Rectal smooth muscle tissue (tissue), 1 donor: Measurements from ENCODE around the gene TGFB1I1.
"Not testable (repeated sequence)": the region's sequence is repeated elsewhere in the genome, so short reads cannot be mapped to it uniquely, and the experiment has no call there.

ENCODE experiments used
- H3K27ac ChIP-seq: one replicate; pipeline ENCODE4 v1.7.0; 2013; ENCODE audit warnings: low read depth, low read length, inconsistent platforms
- H3K27me3 ChIP-seq: one replicate; pipeline ENCODE4 v1.7.0; 2013; ENCODE audit warnings: low read length; ENCODE audit not compliant: control insufficient read depth, insufficient read depth
- H3K36me3 ChIP-seq: one replicate; pipeline ENCODE4 v1.7.0; 2013; ENCODE audit warnings: low read length; ENCODE audit not compliant: control insufficient read depth, insufficient read depth
- H3K4me1 ChIP-seq: one replicate; pipeline ENCODE4 v1.7.0; 2013; ENCODE audit warnings: low read length; ENCODE audit not compliant: control insufficient read depth, insufficient read depth
- H3K4me3 ChIP-seq: one replicate; pipeline ENCODE4 v1.7.0; 2013; ENCODE audit warnings: low read length
- H3K9ac ChIP-seq: one replicate; pipeline ENCODE4 v1.7.0; 2013; ENCODE audit warnings: low read length

Gene TGFB1I1

DNA sequence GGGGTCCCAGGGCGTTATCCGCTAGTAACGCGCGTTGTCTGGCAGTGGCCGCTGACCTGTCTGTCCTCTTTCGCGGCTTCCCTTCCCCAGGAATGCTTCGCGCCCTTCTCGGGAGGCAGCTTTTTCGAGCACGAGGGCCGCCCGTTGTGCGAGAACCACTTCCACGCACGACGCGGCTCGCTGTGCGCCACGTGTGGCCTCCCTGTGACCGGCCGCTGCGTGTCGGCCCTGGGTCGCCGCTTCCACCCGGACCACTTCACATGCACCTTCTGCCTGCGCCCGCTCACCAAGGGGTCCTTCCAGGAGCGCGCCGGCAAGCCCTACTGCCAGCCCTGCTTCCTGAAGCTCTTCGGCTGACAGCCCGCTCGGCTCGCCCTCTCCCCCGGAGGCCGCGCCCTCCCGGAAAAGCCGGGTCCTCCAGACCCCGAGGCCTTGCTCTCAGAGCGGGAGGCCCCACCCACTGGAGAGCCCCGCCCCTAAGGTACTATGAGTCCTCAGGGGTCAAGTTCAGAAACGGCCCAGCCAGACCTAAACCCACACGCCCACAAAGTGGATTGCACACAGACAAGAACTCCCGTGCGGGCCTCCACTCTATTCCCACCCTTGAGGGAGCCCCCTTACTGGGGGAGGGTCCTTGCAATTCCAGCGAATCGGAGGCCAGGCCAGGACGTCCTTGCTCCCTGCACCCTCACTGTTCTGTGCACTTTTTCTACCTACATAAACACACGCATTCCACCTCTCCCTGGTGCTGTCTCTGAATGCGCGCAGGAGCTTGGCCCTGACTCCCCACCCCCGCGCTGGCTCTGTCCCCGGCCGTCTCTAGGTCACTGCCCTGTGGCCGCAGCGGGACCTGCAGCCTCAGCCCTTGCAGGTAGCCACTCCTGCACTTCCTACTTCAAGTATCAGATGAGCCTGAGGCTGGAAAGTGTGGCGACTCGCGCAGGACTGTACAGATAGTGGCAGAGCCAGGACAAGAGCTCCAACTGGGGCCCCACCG, 5.6 kb downstream of the TGFB1I1 start:
- peak overlapping the region; percentile 63 for H3K27ac ChIP-seq
- no peak overlapping the region for H3K9ac ChIP-seq
- H3K4me3 ChIP-seq, result peak overlapping the region; percentile 55
- H3K27me3 ChIP-seq, result no peaks in the 10 kb centered on the region
- peaks cover 13% of the 10 kb centered on the region for H3K36me3 ChIP-seq
- peaks cover 18% of the 10 kb centered on the region for H3K4me1 ChIP-seq

DNA sequence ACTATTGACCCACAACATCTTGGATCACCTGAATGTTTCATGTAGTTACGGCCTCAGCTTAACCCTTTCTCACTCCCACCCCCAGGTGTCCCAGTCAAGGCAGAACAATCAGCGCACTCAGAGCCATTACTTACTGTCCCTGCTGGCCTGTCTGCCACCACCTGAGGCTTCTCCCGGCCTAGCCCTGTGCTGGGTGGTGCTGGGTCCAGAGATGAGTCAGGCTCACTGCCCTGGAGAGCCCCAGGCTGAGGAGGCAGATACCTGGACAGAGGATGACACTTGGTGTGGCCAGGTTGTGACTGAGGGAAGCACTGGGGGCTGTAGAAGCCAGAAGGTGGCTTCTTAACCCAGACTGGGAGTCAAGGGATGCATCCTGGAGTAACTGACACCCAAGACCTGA, 7.0 kb downstream of the TGFB1I1 start:
- H3K27ac ChIP-seq, result no peak overlapping the region
- no peak overlapping the region for H3K4me3 ChIP-seq
- peaks cover 9% of the 10 kb centered on the region for H3K4me1 ChIP-seq
- H3K27me3 ChIP-seq, result no peaks in the 10 kb centered on the region
- H3K9ac ChIP-seq, result no peak overlapping the region
- peaks cover 7% of the 10 kb centered on the region for H3K36me3 ChIP-seq

DNA sequence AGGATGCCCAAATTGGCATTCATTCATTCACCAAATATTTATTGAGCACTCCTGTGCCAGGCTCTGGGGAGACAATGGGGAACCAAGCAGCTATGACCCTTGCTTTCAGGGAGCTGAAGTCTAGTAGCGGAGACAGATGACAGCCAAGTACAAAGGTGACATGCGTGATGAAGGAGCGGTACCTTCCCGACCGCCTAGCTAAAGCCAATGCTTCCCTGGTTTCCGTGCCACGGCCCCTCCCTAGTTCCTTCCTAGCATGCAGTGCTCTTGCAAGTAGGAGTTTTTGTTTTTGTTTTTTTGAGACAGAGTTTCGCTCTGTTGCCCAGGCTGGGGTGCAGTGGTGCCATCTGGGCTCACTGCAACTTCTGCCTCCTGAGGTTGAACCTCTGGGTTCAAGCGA, 7.8 kb downstream of the TGFB1I1 start:
- Histone ChIP-seq H3K27ac (no peak overlapping the region), H3K4me3 (no peak overlapping the region), H3K9ac (no peak overlapping the region), H3K27me3 (no peaks in the 10 kb centered on the region), H3K4me1 (peaks cover 8% of the 10 kb centered on the region), H3K36me3 (peaks cover 4% of the 10 kb centered on the region)

DNA sequence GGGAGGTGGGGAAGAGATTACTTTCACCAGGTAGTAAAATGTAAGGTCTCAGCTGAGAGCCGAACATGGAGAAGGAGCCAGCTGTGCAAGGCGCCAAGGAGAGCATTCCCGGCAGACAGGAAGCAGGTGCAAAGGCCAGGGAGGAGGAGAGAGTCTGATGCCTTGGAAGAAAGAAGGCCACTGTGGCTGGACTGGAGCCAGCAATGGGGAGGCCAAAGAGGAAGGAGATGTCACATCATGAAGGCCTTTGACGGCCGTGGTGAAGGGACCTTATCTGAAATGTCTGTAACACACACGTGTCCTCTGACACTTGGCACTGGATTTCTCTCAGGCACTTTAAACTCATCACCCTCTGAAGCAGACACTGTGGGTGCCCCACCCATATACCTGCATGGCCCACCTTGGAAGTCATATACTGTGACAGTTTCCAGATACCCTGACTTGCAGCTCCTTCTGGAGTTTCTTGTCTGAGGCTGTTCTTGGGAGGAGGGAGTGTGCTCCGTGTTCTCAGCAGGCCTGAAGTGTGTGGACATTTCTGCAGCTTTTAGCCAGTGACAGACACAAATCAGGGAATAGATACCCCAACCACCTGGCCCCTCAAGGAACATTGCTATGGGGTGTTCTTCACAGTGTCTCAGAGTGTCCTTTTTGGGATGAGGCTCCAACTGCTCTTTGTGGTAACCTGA, 9.0 kb downstream of the TGFB1I1 start:
- no peaks in the 10 kb centered on the region for H3K36me3 ChIP-seq
- no peak overlapping the region for H3K4me3 ChIP-seq
- no peak overlapping the region for H3K9ac ChIP-seq
- H3K27ac ChIP-seq, result no peak overlapping the region
- peaks cover 2% of the 10 kb centered on the region for H3K27me3 ChIP-seq
- peaks cover 3% of the 10 kb centered on the region for H3K4me1 ChIP-seq

DNA sequence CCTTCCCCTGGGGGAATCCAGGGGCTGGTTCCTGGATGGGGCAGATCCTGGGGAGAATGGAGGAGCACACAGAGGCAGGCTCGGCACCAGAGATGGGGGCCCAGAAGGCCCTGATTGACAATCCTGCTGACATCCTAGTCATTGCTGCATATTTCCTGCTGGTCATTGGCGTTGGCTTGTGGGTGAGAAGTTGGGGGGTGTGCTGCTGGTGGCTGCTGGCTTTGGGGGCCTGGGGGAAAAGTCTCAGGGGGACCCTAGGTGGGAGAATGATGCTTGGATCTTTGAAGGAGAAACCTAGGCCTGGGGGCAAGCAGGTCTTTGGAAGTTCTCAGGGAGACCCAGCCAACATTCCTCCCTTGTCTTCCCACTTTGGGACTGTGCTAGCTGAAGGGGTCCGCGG, 11.1 kb downstream of the TGFB1I1 start, which contains the start of gene SLC5A2:
Gene SLC5A2, plus strand, starts transcription at position 43 of the 400 bp plus-strand sequence. Its CDS starts 14 bp downstream, at position 57.
- Histone ChIP-seq H3K36me3 (no peaks in the 10 kb centered on the region), H3K9ac (no peak within 1 kb of the TSS), H3K27me3 (peaks cover 2% of the 10 kb centered on the region), H3K4me1 (peaks cover 1% of the 10 kb centered on the region), H3K4me3 (no peak within 1 kb of the TSS), H3K27ac (no peak within 1 kb of the TSS)

DNA sequence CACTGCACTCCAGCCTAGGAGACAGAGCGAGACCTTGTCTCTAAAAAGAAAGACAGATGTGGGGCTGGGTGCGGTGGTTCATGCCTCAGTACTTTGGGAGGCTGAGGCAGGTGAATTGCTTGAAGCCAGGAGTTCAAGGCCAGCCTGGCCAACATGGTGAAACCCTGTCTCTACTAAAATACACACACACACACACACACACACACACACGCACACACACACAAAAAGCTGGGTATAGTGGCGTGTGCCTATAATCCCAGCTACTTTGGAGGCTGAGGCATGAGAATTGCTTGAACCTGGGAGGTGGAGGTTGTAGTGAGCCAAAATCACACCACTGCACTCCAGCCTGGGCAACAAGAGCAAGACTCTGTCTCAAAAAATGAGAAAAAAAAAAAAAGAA, 12.1 kb downstream of the TGFB1I1 start:
- H3K27me3 ChIP-seq, H3K27ac ChIP-seq, H3K9ac ChIP-seq, H3K4me1 ChIP-seq, H3K36me3 ChIP-seq, H3K4me3 ChIP-seq: not testable (repeated sequence)

DNA sequence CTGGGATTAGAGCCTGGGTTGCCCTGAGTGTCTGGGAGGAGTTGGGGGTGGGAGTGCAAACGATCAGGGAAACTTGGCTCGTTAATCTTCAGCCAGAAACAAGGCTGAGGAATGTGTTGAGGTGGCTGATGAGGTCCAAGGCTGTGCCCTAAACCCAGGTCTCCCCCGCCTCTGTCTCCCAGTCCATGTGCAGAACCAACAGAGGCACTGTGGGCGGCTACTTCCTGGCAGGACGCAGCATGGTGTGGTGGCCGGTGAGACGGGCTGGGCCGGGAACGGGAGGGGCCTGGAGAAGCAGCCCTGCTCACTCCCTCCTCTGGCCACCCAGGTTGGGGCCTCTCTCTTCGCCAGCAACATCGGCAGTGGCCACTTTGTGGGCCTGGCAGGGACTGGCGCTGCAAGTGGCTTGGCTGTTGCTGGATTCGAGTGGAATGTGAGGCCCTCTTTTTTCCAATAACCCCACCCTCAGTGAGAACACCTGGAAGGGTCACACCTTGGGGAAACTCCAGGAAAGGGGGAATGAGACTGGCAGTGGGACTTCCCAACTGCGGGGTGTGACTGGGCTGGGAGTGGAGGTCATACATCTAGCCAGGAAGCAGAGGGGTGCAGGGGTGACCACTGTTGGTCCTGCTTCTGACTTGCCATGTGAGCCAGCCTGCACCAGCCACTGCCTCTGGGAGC, 12.7 kb downstream of the TGFB1I1 start:
- H3K4me1 ChIP-seq, result peaks cover 5% of the 10 kb centered on the region
- no peaks in the 10 kb centered on the region for H3K36me3 ChIP-seq
- no peak overlapping the region for H3K4me3 ChIP-seq
- no peak overlapping the region for H3K27ac ChIP-seq
- no peak overlapping the region for H3K9ac ChIP-seq
- H3K27me3 ChIP-seq, result peaks cover 2% of the 10 kb centered on the region

DNA sequence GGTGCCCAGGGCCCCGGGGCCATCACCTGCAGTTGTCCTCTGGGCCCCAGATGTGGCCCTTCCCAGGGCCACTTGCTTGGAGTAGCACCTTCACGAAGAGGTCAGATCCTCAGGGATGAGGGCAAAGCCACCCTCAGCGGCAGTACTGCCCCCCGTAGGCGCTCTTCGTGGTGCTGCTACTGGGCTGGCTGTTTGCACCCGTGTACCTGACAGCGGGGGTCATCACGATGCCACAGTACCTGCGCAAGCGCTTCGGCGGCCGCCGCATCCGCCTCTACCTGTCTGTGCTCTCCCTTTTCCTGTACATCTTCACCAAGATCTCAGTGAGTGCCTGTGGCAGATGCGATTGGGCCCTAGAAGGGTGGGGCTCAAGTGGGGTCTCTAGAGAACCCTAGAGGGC, 13.6 kb downstream of the TGFB1I1 start:
- Histone ChIP-seq H3K4me3 (no peak overlapping the region), H3K4me1 (peaks cover 5% of the 10 kb centered on the region), H3K36me3 (no peaks in the 10 kb centered on the region), H3K27ac (no peak overlapping the region), H3K27me3 (peaks cover 2% of the 10 kb centered on the region), H3K9ac (no peak overlapping the region)

DNA sequence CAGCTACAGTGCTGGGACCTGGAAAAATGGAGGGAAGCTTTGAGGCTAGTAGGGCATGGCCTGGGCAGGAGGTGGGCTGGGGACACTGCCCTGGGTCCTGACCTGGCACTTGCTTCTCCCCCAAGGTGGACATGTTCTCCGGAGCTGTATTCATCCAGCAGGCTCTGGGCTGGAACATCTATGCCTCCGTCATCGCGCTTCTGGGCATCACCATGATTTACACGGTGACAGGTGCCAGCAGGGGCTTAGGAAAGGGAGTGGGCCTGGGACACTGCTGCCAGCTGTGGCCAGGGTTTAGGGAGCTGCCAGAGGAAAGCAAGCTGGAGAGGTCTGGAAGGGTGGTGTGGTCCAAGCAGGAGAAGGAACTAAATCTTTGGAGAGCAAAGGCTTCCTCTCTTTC, 14.1 kb downstream of the TGFB1I1 start:
- H3K9ac ChIP-seq, result no peak overlapping the region
- peaks cover 5% of the 10 kb centered on the region for H3K4me1 ChIP-seq
- H3K27ac ChIP-seq, result no peak overlapping the region
- peaks cover 2% of the 10 kb centered on the region for H3K27me3 ChIP-seq
- H3K4me3 ChIP-seq, result no peak overlapping the region
- H3K36me3 ChIP-seq, result no peaks in the 10 kb centered on the region

DNA sequence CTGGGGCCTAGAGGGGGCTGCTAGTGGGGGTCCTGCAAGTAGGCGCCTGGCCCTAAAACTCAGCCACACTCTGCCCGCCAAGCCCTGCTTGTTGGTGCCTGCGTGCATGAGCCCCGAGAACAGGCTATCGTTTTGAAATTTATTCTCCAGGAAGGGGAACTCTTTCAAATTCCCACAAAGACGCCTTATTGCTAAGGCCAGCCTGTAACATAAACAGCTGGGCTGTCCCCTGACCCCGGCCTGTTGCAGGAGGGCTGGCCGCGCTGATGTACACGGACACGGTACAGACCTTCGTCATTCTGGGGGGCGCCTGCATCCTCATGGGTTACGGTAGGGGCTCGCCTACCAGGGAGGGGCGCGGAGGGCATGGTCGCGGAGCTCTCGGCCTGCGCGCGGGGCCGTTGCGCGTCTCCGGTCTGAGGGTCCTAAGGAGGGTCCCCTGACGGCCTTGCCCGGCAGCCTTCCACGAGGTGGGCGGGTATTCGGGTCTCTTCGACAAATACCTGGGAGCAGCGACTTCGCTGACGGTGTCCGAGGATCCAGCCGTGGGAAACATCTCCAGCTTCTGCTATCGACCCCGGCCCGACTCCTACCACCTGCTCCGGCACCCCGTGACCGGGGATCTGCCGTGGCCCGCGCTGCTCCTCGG, 15.2 kb downstream of the TGFB1I1 start:
- Histone ChIP-seq H3K27me3 (peaks cover 2% of the 10 kb centered on the region), H3K4me1 (peaks cover 5% of the 10 kb centered on the region), H3K9ac (no peak overlapping the region), H3K36me3 (no peaks in the 10 kb centered on the region), H3K4me3 (peak overlapping the region; percentile 63), H3K27ac (no peak overlapping the region)

DNA sequence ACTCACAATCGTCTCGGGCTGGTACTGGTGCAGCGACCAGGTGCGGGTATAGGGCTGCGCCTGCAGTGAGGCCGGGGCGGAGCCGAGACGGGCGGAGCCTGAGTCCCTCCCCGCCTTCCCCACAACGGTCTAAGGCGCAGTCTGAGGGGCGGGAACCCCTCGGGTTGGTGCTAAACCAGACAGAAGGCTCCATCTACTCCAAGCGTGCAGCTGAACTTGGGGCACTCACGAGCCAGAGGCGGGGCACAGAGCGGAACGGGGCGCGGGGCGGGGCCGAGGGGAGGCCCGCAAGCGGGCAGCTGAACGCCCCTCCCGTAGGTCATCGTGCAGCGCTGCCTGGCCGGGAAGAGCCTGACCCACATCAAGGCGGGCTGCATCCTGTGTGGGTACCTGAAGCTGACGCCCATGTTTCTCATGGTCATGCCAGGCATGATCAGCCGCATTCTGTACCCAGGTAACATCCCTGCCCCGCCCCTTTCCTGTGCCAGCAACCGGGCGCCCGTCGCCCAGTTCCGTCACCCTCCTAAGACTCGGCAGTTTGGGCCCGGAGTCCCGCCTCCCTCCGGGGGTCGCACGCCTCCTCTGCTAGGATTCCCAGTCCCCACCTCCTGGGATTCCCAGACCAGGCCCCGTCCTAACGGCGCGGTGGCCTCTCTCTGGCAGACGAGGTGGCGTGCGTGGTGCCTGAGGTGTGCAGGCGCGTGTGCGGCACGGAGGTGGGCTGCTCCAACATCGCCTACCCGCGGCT, 15.9 kb downstream of the TGFB1I1 start:
- peak overlapping the region; percentile 63 for H3K4me3 ChIP-seq
- H3K9ac ChIP-seq, result no peak overlapping the region

More for the DNA sequence above, 15.9 kb downstream of the TGFB1I1 start:
- peaks cover 2% of the 10 kb centered on the region for H3K27me3 ChIP-seq
- peaks cover 2% of the 10 kb centered on the region for H3K36me3 ChIP-seq
- peaks cover 5% of the 10 kb centered on the region for H3K4me1 ChIP-seq
- H3K27ac ChIP-seq, result no peak overlapping the region
